ENCODE results near the gene BMPR1A. TPM values are rescaled to one million over a fixed set of nuclear protein-coding genes. Genes with fewer than 3 reads are reported as not detected.

The BMPR1A gene
- total and polyA plus RNA-seq, 2 of the 4 experiments (the other 2 are of a cell fraction) = 15.9 to 93.7 TPM

- ATAC-seq (ENCODE audit: low read depth) (no peak), DNase-seq (no peak)
- Histone ChIP-seq H2BK5ac (ENCODE audit: low read depth, low read length, poor library complexity, severe bottlenecking) (no peak overlapping the region), H3K27me3 (ENCODE audit: control insufficient read depth, insufficient read depth, low read length) (no peaks in the 10 kb centered on the region), H3K23ac (ENCODE audit: low read depth, low read length) (no peak overlapping the region), H3K9me3 (ENCODE audit: control insufficient read depth, insufficient read depth, low read length) (no peaks in the 10 kb centered on the region), H4K8ac (ENCODE audit: low read depth in 2 of 2, low read length in 2 of 2) (no peak overlapping the region), H3K4me2 (ENCODE audit: low read depth, low read length) (no peak overlapping the region), H3K4ac (ENCODE audit: low read depth, low read length) (no peak overlapping the region), H3K36me3 (ENCODE audit: control insufficient read depth, insufficient read depth, low read length) (no peaks in the 10 kb centered on the region), H3K79me1 (ENCODE audit: low read depth in 1 of 2, low read length in 2 of 2) (peaks cover 25 to 64% of the 10 kb centered on the region in 2 experiments), H2AK9ac (replicated peaks; ENCODE audit: low read depth, low read length, poor library complexity) (no peak overlapping the region), H4K20me1 (ENCODE audit: insufficient read depth, low read length) (peaks cover 49% of the 10 kb centered on the region), H2BK15ac (ENCODE audit: low read depth, low read length) (no peak overlapping the region), H3K9ac (ENCODE audit: low read depth, low read length) (no peak overlapping the region), H2AK5ac (ENCODE audit: low read depth, low read length) (no peak overlapping the region), H3K18ac (ENCODE audit: low read depth, low read length) (no peak overlapping the region), H3K4me3 (ENCODE audit: insufficient read depth, low read depth, low read length) (no peak overlapping the region), H4K91ac (ENCODE audit: insufficient read depth, low read depth, low read length) (no peak overlapping the region), H3K4me1 (ENCODE audit: control insufficient read depth, insufficient read depth, low read length) (peaks cover 4% of the 10 kb centered on the region), H2AFZ (replicated peaks; ENCODE audit: low read length, poor library complexity) (no peak overlapping the region), H3K9me1 (ENCODE audit: insufficient read depth, low read length) (peaks cover 19% of the 10 kb centered on the region), H4K5ac (ENCODE audit: low read depth, low read length) (no peak overlapping the region), H2BK120ac (ENCODE audit: low read depth, low read length) (no peak overlapping the region), H3K14ac (replicated peaks; ENCODE audit: low read depth, low read length) (no peak overlapping the region), H3K56ac (ENCODE audit: extremely low read depth, insufficient read depth, low read length) (no peak overlapping the region), H3K27ac (ENCODE audit: insufficient read depth, low read length) (no peak overlapping the region), H2BK20ac (ENCODE audit: low read depth, low read length) (no peak overlapping the region)
- no CpG with 5 or more reads among the region's 4 CpGs for WGBS, 2 experiments (ENCODE audit: extremely low coverage in 2 of 2, insufficient read length in 1 of 2)
- intact Hi-C loops (cut with micrococcal nuclease) = no loop called here
- ChIA-PET CTCF (no interaction called here), POLR2A (ENCODE audit: unreplicated experiment) (no interaction called here)
- TF ChIP-seq MAZ (IDR thresholded peaks at IDR 0.05; ENCODE audit: borderline replicate concordance, low read depth, low read length) = no peak
- no peak for TF ChIP-seq POLR2A (IDR thresholded peaks at IDR 0.05; ENCODE audit: low read depth, low read length)
- TF ChIP-seq RFX5 (IDR thresholded peaks at IDR 0.05; ENCODE audit: low read depth, low read length) = no peak
- TF ChIP-seq BHLHE40 (IDR thresholded peaks at IDR 0.05; ENCODE audit: low read depth, low read length) = no peak
- dilution Hi-C loops (cut with HindIII; ENCODE audit: low sequenced_read_pairs, unreplicated experiment) = no loop called here
- BruUV-seq (replicated peaks) = no TSS peak
- in situ Hi-C loops (cut with MboI; ENCODE audit: low sequenced_read_pairs) = no loop called here
Observed at GRCh38 chr10:86824151-86824550, 67.7 kb downstream of the BMPR1A start.
